Measurements from ENCODE around the gene CEP41.
A peak's percentile ranks its signal among the peaks of the same experiment; 100 is the strongest.

Gene CEP41

DNA sequence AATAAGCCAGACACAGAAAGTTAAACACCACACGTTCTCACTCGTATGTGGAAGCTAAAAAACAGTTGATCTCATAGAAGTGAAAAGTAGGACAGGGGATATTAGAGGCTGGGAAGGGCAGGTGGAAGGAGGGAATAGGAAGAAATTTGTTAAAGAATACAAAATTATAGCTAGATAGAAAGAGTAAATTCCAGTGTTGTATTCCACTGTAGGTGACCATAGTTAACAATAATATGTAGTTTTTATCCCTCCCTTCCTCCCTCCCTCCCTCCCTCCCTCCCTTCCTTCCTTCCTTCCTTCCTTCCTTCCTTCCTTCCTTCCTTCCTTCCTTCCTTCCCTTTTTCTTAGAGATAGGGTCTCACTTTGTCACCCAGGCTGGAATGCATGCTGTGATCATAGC is 31.2 kb upstream of the CEP41 start:
- Histone ChIP-seq H3K36me3 (ENCODE audit: control insufficient read depth, insufficient read depth, low read length) (no peaks in the 10 kb centered on the region), H3K4me3 (replicated peaks; ENCODE audit: low read depth, low read length) (no peak overlapping the region), H3K27me3 (replicated peaks; ENCODE audit: control insufficient read depth, insufficient read depth, low read length) (no peaks in the 10 kb centered on the region)
- TF ChIP-seq, protein P1, sequence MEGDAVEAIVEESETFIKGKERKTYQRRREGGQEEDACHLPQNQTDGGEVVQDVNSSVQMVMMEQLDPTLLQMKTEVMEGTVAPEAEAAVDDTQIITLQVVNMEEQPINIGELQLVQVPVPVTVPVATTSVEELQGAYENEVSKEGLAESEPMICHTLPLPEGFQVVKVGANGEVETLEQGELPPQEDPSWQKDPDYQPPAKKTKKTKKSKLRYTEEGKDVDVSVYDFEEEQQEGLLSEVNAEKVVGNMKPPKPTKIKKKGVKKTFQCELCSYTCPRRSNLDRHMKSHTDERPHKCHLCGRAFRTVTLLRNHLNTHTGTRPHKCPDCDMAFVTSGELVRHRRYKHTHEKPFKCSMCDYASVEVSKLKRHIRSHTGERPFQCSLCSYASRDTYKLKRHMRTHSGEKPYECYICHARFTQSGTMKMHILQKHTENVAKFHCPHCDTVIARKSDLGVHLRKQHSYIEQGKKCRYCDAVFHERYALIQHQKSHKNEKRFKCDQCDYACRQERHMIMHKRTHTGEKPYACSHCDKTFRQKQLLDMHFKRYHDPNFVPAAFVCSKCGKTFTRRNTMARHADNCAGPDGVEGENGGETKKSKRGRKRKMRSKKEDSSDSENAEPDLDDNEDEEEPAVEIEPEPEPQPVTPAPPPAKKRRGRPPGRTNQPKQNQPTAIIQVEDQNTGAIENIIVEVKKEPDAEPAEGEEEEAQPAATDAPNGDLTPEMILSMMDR (IDR thresholded peaks at IDR 0.05; ENCODE audit: insufficient read depth, low read length, poor library complexity, severe bottlenecking): no peak
- no peak for DNase-seq (ENCODE audit: extremely low read depth, insufficient read length)

DNA sequence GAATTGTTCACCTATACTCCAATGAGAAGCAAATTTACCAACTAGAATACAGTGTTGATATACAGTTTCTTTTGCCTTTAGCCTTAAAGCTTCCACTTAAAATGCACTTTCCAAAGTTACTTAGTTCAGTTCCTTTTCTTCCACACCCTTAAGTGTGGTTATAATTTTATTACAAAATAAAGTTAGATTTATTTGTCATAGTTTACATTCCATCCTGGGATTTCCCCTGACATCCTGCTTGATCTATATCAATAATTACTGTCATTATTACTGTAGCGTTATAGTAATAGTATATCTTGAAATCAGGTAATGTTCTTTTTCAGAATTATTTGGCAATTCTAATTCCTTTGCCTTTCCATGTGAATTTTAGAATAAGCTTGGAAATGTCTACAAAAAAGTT is 27.8 kb upstream of the CEP41 start:
- TF ChIP-seq, protein P1 (IDR thresholded peaks at IDR 0.05; ENCODE audit: insufficient read depth, low read length, poor library complexity, severe bottlenecking): no peak
- no peak overlapping the region for H3K4me3 ChIP-seq (replicated peaks; ENCODE audit: low read depth, low read length)
- H3K27me3 ChIP-seq (replicated peaks; ENCODE audit: control insufficient read depth, insufficient read depth, low read length): no peaks in the 10 kb centered on the region
- DNase-seq (ENCODE audit: extremely low read depth, insufficient read length): no peak
- H3K36me3 ChIP-seq (ENCODE audit: control insufficient read depth, insufficient read depth, low read length): no peaks in the 10 kb centered on the region

DNA sequence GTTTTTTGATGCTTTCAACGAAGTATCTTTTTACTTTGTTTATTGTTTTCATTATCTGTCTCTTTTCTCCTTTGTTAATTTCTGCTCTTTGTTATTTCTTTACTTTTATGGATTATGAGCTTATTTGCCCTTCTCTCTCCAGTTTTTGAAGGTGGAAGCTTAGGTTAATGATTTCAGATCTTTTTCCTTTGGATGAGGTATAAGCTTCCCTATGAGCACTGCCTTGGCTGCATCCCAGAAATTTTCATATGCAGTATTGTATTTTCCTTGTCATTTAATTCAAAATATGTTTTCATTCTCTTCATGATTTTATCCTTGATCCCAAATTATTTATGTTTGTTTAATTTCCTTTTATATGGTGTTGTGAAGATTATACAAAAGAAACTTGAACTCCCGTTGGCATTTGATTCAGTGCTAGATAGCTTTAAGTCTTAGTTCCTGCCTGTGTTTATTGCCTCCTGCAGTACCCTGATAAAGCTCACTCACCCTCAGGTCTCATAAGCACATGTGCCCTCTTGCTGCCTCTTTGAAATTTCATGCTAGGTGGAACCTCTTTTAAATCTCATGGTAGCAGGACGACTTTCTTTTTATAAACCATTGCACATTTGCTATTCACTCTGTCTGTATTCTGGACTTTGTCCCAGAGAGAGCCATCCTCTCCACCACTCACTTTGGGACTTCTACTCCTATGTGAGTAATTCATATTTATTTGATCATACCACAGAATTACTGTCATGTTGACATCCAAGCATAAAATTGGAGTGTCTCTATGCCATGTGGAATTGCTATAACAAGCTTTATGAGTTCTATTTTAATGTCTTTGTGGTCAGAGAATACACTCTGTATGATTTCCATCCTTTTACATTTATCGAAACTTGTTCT is 23.0 kb upstream of the CEP41 start:
- TF ChIP-seq, protein P1 (IDR thresholded peaks at IDR 0.05; ENCODE audit: insufficient read depth, low read length, poor library complexity, severe bottlenecking): no peak
- Histone ChIP-seq H3K4me3 (replicated peaks; ENCODE audit: low read depth, low read length) (no peak overlapping the region), H3K36me3 (ENCODE audit: control insufficient read depth, insufficient read depth, low read length) (no peaks in the 10 kb centered on the region), H3K27me3 (replicated peaks; ENCODE audit: control insufficient read depth, insufficient read depth, low read length) (no peaks in the 10 kb centered on the region)
- DNase-seq (ENCODE audit: extremely low read depth, insufficient read length): no peak

DNA sequence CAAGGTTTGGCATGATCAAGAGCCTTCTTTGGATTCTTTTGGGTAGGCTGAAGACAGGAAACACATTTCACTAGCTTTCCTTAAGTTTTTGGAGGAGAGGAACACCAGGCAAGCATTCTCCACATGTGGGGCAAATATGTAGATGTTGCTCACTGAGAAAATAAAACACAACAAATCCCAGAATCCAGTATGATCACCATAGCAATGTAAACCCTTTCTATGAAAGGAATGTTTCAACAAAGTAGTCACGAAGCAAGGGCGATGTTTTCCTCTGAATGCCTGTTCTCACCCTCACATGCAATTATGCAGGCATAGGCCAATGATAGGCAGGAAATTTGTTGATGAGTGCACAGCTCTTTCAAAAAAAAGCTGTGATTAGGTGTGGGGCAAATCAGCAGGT is 20.5 kb upstream of the CEP41 start:
- TF ChIP-seq, protein P1 (IDR thresholded peaks at IDR 0.05; ENCODE audit: insufficient read depth, low read length, poor library complexity, severe bottlenecking): no peak
- Histone ChIP-seq H3K4me3 (replicated peaks; ENCODE audit: low read depth, low read length) (no peak overlapping the region), H3K27me3 (replicated peaks; ENCODE audit: control insufficient read depth, insufficient read depth, low read length) (no peaks in the 10 kb centered on the region), H3K36me3 (ENCODE audit: control insufficient read depth, insufficient read depth, low read length) (no peaks in the 10 kb centered on the region)
- DNase-seq (ENCODE audit: extremely low read depth, insufficient read length): no peak

DNA sequence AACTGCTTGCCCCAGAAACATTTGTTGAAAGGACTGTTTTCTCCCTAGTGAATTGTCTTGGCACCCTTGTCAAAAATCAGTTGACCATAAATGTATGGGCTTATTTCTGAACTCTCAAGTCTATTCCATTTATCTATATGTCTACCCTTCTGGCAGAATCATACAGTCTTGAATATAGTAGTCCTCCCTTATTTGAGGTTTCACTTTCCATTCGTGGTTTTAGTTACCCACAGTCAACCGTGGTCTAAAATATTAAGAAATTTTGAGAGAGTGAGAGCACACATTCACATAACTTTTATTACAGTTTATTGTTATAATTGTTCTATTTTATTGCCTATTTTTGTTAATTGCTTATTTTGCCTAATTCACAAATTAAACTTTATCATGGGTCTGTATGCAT is 17.4 kb upstream of the CEP41 start:
- TF ChIP-seq, protein P1 (IDR thresholded peaks at IDR 0.05; ENCODE audit: insufficient read depth, low read length, poor library complexity, severe bottlenecking): no peak
- no peaks in the 10 kb centered on the region for H3K36me3 ChIP-seq (ENCODE audit: control insufficient read depth, insufficient read depth, low read length)
- no peak overlapping the region for H3K4me3 ChIP-seq (replicated peaks; ENCODE audit: low read depth, low read length)
- peak; percentile 29 for DNase-seq (ENCODE audit: extremely low read depth, insufficient read length)
- no peaks in the 10 kb centered on the region for H3K27me3 ChIP-seq (replicated peaks; ENCODE audit: control insufficient read depth, insufficient read depth, low read length)
